ENCODE data around the gene GNAO1. TPM values are rescaled to one million over a fixed set of nuclear protein-coding genes. Genes with fewer than 3 reads are reported as not detected.
"Not testable (repeated sequence)": the region's sequence is repeated elsewhere in the genome, so short reads cannot be mapped to it uniquely, and the experiment has no call there.

Gene GNAO1
- polyA plus RNA-seq, 5 donors: 20.6 to 27.7 (median 24.2) TPM

DNA sequence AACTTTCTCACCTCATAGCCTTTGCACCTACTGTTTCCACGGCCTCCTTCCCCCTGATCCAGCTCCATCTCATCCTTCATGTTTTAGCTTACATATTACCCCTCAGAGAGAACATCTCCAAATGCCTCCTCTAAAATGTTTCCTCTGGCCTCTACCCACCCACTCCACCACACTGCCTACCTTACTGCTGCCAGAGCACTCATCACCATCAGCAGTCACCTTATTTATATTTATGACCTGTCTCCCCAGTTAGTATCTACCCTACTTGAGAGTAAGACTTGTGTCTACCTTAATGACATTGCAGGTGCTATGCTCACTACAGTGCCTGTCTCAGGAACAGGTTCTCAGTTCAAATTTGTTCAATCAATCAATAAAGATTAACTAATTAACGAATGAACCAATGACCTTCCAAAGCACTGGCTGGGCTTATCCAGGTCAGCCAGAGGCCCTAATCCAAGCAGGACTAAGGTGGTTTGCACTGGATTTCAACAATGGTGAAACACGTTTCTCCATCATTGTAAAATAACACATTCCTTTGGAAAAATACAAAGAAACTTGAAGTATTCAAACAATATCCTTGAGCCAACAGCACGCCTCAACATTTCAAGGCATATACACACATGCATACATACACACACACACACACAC, 192.9 kb downstream of the GNAO1 start:
- no peak for DNase-seq

DNA sequence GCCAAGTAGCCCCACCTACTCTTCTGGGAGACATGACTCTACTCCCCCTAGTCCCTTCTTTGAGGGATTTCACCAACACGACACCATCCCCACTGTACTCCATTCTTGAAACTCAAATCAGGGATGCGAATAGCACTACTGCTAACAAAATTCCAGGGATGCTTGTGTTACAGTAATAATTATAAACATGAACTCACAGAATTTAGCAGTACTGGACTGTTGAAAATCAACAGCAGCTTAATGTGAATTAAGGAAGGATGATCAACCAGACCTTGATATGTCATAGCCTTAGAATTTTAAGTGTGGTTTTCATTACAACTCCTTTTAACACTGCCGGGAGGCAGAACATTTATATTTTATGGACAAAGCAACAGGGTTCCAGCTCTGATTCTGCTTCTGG, 196.1 kb downstream of the GNAO1 start:
- no peak for DNase-seq

DNA sequence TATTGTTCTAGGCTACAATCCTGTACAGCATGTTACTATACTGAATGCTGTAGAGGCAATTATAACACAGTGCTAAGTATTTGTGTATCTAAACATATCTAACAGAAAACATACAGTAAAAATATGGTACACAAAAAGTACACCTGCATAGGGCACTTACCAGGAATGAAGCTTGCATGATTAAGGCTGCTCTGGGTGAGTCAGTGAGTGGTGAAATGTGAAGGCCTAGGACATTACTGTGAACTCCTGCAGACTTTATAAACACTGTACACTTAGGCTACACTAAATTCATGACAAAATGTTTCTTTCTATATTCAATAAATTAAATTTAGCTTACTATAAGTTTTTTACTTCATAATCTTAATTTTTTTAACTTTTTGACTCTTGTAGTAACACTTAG, 196.9 kb downstream of the GNAO1 start:
- no peak for DNase-seq

DNA sequence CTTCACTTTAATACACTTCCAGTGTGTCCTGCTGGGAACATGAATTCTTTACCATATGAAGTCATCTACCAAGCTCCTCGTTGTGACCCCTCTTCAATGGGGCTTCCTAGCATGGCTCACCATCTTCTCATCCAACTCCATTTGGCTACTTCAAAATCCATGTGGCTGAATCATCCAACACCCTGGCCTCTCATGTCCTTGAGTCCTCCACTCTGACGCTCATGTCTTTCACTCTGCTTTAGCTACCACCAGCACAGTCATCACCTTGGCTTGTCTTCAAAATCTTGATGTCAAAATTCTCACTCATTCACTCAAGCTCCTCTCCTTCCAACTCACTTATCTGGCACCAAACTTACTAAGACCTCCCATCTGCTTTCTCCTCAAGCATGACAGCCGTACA, 198.3 kb downstream of the GNAO1 start:
- DNase-seq: no peak

DNA sequence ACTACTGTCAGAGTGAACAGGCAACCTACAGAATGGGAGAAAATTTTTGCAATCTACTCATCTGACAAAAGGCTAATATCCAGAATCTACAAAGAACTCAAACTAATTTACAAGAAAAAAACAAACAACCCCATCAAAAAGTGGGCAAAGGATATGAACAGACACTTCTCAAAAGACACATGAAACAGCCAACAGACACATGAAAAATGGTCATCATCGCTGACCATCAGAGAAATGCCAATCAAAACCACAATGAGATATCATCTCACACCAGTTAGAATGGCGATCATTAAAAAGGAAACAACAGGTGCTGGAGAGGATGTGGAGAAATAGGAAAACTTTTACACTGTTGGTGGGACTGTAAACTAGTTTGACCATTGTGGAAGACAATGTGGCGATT, 205.4 kb downstream of the GNAO1 start:
- not testable (repeated sequence) for DNase-seq

DNA sequence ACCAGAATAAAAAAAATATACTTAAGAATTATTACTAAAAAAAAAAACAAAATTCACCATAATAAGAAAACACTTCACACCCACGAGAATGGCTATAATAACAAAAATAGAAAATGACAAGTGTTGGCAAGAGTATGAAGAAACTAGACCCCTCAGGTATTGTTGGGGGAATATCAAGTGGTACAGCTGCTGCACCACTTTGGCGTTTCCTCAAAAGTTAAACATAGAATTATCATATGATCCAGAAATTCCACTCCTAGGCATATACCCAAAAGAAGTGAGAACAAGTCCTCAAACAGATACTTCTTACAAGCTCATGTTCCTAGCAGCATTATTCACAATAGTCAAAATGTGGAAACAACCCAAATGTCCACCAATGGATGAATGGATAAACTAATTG, 207.8 kb downstream of the GNAO1 start:
- DNase-seq: no peak

DNA sequence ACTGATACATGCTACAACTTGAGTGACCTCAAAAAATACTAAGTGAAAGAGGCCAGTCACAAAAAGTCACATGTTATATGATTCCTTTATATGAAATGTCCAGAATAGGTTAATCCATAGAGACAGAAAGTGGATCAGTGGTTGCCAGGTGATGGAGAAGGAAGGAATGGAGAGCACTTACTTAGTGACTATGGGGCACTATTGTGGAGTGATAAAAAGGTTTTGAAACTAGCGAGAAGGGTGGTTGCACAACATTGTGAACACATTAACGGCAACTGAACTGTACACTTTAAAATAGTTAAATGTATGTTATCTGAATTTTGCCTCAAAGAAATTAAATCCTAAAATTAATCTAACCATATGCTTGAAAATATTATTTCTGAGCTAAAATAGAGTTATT, 208.2 kb downstream of the GNAO1 start:
- DNase-seq: no peak

DNA sequence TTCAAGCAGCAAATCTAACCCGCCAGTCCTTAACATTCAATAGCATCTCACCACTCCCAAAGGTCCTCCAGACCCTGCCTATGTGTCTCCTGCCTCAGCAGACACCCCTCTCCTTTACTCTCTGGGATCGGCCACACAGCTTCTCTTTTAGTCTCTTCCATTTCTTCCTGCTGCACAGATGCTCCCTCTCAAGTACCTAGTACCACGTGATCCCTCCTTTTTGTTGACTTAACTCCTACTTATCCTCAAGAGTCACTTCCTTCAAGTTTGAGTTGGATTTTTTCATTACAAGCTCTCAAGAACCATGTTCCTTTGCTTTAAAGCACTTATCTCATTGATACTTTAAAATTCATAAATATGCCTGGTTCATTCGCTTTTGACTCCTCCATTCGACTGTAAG, 209.2 kb downstream of the GNAO1 start:
- peak; percentile 22 to 33 for DNase-seq

DNA sequence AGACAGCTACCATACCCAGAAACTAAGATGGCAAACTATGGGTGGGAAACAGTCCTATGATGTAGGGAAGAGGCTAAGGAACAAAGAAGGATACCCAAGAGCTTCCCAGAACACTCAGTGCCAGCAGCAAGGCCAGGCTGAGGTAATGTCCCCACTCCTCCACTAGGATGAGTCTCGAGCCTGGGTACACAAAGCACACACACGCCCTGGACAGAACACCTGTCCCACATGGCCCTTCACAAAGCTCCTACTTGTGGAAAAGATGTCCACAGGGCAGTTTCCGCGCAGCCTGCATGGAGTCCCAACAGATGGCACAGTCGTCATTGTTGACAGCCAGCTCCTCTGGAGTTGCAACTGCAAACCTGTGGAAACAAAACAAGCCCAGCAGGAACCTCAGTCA, 210.2 kb downstream of the GNAO1 start:
- no peak for DNase-seq

DNA sequence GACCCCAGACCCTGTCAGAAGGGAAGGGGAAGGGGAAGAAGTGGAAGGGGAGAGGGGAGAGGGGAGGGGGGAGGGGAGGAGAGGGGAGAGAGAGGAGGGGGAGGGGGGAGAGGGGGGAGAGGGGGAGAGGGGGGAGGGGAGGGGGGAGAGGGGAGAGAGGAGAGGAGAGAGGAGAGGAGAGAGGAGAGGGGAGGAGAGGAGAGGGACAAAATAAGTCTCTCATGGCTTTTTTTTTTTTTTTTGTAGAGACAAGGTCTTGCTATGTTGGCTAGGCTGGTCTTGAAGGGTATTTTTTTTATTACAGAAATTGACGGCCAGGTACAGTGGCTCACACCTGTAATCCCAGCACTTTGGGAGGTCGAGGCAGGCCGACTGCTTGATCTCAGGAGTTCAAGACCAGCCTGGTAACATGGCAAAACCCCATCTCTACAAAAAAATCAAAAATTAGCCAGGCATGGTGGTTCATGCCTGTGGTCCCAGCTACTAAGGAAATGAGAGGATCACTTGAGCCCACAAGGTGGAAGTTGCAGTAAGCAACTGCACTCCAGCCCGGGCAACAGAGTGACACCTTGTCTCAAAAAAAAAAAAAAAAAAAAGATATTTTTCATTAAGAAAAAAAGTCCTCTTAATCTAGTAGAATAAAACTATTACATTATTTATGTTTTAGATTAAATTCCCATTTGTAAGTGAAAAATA, 214.8 kb downstream of the GNAO1 start:
- no peak for DNase-seq

Other genes with a start within 250 kb of the GNAO1 start
- 10 to 100 TPM; 56.7 to 70.6 (median 59.3) TPM for gene AMFR, start 234.1 kb downstream of the GNAO1 start, polyA plus RNA-seq (ENCODE audit: insufficient read depth in 1 of 5, insufficient read length in 5 of 5, low replicate concordance in 1 of 5)